Superior temporal gyrus (tissue), 1 donor: ENCODE data around the gene PUS7.
"Not testable (repeated sequence)": the region's sequence is repeated elsewhere in the genome, so short reads cannot be mapped to it uniquely, and the experiment has no call there.

Experiments
- DNase-seq: peaks from one replicate; pipeline ENCODE4 v3.0.0-alpha.2; 2016; ENCODE audit errors: extremely low spot score

The PUS7 gene, protein sequence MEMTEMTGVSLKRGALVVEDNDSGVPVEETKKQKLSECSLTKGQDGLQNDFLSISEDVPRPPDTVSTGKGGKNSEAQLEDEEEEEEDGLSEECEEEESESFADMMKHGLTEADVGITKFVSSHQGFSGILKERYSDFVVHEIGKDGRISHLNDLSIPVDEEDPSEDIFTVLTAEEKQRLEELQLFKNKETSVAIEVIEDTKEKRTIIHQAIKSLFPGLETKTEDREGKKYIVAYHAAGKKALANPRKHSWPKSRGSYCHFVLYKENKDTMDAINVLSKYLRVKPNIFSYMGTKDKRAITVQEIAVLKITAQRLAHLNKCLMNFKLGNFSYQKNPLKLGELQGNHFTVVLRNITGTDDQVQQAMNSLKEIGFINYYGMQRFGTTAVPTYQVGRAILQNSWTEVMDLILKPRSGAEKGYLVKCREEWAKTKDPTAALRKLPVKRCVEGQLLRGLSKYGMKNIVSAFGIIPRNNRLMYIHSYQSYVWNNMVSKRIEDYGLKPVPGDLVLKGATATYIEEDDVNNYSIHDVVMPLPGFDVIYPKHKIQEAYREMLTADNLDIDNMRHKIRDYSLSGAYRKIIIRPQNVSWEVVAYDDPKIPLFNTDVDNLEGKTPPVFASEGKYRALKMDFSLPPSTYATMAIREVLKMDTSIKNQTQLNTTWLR

DNA sequence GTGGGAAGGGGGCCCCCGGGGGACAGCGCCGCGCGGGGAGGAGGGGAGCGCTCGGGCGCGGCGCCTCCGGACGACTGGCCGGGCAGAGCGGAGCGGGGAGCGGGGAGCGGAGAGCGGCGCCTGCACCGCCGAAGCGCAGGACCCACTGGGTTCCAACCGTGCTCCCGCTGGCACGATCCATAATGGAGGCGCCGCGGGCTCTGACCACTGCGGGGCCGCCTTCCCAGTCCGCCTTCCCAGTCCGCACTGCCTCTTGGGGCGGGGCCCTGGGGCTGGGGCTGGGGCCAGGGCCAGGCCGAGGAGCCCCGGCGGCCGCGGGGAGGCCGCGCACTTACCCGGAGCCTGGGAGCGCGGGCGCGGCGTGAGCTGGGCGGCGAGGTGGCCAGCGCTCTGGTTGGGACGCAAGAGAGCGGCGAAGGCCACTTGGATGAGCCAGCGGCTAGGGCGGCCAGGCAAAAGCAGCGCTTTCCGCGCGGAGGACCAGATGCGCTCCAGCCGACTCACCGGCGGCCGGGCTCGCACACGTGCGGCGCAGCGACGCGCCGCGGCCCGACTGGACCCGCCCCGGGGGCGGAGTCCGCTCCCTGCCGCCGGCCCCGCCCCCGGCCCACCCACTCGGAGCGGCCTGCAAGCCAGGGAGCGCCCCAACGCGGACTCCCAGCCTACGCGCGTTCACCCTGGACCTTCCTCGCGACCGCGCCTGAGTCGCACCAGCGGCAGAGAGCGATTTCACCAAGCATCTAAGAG lies at the start of gene PUS7:
TSS of gene PUS7 (minus strand) at position 555 of the 747 bp plus-strand sequence. CDS start 13,759 bp downstream, outside the sequence.
- peak; percentile 85 for DNase-seq

DNA sequence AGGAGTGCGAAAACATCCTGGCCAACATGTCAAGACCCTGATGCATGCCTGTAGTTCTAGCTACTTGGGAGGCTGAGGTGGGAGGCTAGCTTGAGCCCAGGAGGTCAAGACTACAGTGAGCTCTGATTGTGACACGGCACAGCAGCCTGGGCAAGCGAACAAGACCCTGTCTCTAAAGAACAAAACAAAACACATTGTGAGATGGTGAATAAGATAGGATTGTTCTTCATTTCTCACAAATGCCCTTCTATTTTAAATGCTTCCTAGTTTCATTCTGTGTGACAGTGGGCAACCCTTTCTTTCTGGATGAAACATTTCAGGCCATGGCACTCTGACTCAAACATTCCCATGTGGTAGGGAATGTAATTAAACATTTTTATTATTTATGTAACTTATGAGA lies 45.8 kb upstream of the PUS7 start:
- no peak for DNase-seq

DNA sequence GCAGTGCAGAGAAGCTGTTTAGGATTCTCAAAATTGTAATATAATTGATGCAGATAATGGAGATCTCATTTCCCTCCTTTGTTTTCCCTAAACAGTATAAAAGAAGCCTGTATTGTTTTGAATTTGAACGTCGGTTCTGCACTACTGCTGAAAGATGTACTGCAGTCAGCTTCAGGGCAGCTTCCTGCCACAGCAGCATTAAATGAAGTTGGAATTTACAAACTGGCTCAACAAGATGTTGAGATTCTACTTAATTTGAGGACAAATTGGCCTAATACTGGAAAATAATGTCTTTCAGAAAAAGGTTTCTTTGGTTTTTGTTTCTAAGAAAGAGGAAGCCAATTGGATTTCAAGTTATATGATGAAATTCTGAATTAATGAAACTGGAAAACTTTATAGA lies 45.0 kb upstream of the PUS7 start:
- peak; percentile 54 for DNase-seq

DNA sequence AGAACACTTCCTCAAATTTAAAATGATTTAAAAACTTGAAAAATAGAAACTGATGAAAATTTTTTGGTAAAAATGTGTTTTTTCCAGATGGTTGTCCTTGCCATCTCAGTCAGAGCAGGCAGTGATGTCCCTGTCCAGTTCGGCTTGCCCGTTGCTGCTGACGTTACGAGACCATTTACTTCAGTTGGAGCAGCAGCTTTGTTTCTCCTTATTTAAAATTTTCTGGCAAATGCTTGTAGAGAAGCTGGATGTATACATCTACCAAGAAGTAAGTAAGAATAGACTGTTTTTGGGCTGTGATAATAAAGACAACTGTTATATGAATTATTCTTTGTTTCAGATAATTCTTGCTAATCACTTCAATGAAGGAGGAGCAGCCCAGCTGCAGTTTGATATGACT lies 43.1 kb upstream of the PUS7 start:
- peak; percentile 49 for DNase-seq

DNA sequence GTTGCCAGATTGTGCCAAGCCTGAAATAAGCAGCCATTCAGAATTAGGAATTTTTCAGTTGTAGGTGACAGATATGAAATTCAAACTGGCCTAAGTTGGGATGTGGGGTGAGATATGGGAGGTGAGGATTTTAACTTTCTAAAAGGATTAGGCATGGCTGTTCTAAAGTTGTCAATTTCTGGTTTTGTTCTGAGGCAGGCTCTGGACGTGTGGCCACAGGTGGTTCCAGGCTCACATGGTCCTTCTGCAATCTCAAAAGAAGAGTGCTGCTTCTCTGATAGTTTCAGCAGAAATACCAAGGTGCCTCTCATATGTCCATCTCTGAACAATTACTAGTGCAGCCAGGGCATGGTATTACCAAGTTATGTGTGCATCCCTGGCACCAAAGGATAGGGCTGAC lies 37.9 kb upstream of the PUS7 start:
- DNase-seq = no peak

DNA sequence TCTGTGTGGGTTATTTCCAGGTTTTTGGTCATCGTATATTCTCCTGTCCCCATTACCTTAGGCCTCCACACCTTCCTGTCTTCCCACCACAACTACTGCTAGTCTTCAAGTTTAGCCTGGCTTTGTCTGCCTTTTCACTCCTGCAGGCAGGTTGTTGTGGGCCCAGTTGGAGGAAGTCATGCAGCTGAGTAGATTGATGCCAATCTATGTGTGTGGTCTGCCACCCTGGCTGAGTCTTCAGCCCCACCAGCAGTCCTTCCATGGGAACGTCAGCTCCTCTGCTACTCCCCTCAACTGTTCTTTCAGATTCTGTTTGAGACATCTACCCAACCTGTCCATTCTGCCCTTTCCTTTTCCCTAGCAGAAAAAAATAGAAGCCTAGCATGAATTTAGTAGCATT lies 16.3 kb upstream of the PUS7 start:
- DNase-seq = no peak

DNA sequence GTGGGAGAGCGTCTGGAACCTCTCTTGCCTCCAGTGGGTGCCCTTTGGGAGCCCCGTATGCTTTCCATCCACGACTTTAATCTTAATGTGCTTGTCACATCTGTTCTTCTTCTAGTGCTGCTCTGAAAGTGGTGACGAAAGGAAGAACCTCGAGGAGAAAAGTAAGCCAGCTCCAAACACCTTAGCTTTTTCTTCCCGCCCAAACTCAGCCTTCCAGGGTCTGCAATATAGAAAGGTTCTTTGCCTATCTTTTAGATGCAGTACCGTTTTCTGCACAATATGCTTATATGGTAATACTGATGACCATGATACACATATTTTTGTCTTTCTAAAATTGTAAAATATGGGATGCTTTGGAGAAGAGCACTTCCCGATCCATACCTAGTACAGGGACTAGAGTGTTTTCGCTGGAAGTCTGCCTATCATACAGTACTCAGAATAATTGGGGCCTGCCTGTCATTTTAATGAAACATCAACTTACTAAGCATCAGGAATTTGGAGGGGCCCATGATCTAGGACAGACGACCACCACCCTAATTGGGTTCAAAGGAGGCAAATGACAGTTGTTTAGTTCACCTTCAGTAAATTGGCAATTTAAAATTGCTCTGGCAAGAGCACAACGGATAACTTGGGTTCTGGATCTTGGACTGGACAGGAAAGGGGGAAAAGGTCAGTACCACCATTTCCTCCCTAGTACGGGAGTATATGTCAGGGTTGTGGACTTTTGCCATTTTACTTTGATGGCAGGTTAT lies 10.8 kb upstream of the PUS7 start:
- DNase-seq = no peak

DNA sequence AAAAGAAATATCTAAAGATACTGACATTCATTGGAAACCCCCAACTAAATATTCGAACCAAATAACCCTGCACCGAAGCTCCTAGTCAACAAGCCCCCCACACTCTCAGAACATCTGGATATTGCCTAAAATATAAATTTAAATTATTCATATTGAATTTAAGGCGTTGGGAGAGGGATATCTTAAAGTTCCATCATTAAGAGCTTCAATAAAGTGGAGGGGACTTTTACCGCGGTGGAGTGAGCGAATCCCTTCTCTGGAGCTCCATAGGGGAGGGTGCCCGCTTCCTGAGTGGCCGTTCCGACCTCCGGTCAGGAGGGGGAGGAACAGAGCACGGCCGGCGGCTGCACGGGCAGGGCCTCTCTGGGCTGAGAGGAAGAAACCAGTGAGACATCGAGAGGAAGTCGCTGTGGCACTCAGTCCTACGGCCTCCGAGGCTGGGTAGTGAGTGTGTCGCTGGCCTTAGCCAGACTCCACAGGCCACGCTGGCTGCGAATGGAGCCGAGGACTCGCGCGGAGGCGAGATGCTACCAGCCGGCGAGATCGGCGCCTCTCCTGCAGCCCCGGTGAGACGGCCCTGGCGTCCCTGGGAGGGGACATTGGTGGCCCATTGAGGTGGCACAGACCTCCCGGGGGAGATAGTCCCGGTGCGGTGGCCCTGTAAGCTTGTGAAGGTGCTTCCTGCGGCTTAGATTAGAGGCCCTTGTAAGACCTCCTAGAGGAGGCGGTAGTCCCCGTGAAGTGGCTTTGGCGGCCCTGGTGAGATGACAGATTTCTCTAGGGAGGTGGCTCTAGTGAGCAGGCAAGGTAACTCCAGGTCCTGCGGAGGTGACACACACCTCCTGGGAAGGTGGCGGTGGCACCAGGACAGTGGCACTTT lies 10.0 kb upstream of the PUS7 start, which contains the start of gene RINT1:
TSS of gene RINT1 (plus strand) at position 410 of the 880 bp plus-strand sequence. CDS start at position 525, 115 bp downstream.
- DNase-seq = peak; percentile 94

DNA sequence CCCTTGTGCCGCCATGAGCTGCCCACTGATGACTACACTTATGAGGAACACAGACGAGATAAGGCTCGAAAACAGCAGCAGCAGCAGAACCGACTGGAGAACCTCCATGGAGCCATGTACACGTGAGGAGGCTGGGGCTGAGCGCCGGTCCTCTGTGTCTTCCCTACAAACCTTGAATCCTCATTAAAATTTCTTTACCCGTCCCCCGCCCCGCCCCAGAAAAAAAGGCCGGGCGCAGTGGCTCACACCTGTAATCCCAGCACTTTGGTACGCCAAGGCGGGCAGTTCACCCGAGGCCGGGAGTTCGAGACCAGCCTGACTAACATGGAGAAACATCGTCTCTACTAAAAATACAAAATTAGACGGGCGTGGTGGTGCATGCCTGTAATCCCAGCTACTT lies 8.5 kb upstream of the PUS7 start:
- DNase-seq = no peak

DNA sequence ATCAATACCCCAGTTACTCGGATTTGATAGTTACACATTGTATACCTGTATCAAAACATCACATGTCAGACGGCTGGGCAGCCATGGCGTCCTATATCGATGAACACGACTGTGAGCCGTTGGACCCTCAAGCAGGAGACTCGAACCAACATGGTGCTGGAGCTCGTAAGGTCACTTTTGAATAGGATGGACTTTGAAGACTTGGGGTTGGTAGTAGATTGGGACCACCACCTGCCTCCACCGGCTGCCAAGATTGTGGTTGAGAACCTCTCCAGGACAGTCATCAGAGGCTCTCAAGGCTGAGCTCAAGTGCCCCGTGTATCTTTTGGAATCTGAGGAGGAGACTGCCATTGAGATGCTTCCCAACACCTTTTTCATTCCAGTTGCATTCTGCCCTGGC lies 8.1 kb upstream of the PUS7 start:
- no peak for DNase-seq

DNA sequence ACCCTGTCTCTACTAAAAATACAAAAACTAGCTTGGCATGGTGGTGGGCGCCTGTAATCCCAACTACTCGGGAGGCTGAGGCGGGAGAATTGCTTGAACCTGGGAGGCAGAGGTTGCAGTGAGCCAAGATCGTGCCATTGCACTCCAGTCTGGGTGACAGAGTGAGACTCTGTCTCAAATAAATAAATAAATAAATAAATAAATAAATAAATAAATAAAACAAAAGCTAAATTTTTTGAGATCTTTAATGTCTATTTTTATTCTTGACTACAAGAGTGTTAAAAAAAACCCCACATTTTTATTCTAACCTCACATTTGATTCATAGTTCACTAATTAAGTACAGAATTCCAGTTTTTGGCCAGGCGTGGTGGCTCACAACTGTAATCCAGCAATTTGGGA lies 5.7 kb upstream of the PUS7 start:
- not testable (repeated sequence) for DNase-seq

DNA sequence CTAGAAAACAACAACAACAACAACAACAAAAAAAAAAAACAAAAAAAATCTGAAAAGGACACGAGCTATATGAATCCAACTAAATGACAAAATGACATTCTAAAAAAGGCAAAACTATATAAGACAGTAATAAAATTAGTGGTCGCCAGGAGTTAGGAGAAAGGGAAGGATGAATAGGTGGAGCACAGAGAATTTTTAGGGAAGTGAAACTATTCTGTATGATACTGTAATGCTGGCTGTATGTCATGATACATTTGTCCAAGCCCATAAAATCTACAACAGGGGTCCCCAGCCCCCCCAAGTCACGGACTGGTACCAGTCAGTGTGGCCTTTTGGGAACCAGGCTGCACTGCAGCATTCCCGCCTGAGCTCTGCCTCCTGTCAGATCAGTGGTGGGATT lies 2.8 kb upstream of the PUS7 start:
- DNase-seq = no peak

DNA sequence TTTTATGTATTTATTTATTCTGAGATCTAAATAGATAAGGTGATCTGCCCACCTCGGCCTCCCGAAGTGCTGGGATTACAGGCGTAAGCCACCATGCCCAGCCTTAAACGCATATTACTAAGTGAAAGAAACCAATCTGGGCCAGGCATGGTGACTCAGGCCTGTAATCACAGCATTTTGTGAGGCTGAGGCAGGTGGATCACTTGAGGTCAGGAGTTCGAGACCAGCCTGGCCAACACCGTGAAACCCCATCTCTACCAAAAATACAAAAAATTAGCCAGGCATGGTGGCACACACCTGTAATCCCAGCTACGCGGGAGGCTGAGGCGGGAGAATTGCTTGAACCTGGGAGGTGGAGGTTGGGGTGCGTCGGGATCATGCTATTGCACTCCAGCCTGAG lies 2.4 kb upstream of the PUS7 start:
- DNase-seq = not testable (repeated sequence)

DNA sequence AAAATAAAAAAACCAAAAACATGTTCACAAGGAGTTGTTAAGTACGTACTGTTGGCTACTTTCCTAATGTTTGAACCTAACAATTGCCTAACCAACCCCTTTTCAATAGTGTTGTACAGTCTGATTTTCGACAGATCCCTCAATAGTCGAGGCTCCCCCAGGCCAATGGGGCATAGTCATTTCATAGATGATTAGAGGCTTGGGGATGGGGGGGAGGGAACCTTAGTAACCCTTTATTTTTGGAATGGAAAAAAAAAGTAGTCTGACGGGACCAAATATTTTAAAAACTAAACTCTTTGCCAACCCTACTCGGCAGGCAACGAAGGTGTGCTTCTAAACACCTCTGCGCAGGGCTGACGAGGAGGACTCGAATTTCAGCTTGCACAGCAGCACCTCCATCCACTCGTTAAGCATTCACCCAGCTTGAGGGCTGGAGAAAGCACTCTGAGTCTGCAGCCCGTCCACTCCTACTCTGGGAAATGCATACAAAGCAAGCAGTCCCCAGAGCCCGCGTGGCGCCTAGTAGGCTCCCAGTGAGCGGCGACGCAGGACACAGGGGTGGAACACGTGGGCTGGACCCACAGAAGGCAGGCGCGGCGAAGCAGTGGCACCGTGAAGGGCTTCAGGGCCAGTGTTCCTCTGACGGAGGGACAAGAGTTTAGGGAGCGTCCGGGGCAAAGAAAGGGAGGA lies 899 bp downstream of the PUS7 start:
- DNase-seq = peak; percentile 64

DNA sequence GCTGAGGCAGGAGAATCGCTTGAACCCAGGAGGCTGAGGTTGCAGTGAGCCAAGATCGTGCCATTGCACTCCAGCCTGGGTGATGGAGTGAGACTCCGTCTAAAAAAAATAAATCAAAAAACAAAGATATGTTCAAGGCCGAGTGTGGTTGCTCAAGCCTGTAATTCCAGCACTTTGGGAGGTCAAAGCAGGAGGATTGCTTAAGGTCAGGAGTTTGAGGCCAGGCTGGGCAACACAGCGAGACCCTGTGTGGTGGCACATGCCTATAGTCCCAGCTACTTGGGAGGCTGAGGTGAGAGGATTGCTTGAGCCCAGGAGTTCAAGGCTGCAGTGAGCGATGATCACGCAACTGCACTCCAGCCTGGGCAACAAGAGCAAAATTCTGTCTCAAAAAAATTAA lies 1.5 kb downstream of the PUS7 start:
- DNase-seq = not testable (repeated sequence)

DNA sequence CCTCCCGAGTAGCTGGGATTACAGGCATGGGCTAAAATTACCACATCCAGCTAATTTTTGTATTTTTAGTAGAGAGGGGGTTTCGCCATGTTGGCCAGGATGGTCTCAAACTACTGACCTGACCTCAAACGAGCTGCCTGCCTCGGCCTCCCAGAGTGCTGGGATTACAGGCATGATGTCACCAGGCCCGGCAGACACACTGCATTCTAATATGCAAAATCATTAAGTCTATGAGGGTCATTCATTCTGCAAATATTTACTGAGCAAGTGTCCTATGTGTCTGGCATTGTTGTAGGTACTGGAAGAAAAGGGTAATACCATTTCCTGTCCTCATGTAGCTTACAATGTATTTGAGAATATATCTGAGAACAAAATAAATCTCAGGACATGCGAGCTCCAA lies 2.7 kb downstream of the PUS7 start:
- no peak for DNase-seq

DNA sequence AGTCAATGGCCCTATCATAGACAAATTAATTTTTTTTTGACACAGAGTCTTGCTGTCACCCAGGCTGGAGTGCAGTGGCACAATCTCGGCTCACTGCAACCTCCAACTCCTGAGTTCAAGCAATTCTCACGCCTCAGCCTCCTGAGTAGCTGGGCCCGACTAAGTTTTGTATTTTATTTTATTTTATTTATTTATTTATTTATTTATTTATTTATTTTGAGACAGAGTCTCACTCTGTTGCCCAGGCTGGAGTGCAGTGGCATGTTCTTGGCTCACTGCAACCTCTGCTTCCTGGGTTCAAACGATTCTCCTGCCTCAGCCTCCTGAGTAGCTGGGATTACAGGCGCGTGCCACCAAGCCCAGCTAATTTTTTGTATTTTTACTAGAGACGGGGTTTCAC lies 6.5 kb downstream of the PUS7 start:
- not testable (repeated sequence) for DNase-seq

DNA sequence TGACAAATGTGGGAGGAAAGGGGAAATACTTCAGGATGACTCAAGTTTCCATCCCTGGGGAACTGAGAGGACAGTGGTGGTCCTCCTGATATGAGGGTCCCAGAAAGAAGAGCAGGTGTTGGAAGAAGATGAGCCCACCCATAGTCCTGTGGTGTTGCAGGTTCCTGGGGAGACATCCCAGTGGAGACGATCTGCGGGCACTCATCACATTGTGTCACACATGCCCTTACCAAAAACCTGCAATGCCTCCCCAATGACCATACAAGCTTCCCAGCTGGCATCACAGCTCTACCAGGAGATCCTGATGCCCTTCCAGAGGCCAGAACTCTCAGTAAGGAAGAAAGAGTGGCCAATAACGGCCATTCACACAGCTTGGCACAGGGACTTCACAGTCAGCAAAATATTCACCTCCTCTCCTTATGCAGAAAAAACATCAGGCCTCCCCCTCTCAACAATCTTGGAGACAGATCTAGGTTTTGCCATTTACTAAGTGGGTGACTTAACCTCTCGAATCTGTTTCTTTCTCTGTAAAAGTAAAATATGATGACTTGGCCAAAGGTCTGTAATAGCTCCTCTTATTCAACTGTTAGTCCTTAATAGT lies 9.0 kb downstream of the PUS7 start:
- no peak for DNase-seq

DNA sequence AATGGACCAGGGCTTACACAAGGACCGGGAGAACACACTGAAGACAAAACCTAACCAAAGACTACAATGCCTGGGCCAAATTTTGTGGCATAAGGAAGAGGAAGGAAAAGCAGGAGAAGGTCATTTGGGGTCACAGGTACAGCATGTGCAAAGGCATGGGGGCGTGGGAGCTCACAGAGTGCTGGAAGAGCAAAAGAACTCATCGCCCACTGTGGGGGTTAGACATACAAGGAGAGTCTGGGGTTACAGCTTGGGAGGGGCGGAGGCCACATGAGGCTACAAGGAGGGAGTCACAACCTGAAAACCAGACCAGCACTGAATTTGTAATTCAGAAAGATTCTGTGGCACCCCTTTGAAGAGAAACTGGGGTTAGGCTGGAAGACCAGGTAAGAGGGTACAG lies 9.7 kb downstream of the PUS7 start:
- DNase-seq = no peak

DNA sequence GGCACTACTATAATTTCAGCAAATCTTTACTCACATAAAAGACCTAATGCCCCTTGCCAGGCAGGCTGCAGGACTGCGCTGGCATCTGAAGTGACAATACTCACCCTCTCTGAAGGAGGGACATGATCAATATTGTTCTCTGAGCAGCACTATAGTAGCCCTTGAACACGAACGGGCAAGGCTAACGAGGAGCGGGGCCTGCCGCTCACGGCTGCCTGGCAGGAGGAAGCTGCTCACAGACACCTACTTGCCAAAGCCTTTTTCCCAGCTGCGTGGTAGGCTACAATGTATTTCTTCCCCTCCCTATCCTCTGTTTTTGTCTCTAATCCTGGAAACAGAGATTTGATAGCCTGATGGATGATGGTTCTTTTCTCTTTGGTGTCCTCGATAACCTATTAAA lies 19.9 kb downstream of the PUS7 start:
- DNase-seq = no peak
